K562 (cell line): ENCODE results near the gene NFATC2. TPM values are rescaled to one million over a fixed set of nuclear protein-coding genes. Genes with fewer than 3 reads are reported as not detected.

Experiments
- KDM2B ChIP-seq: fragments of 250-450 bp; sonication (Bioruptor Pico); IDR thresholded peaks from 2 replicates; pipeline ENCODE4 v1.8.0; 2021; ENCODE audit warnings: mild to moderate bottlenecking, moderate library complexity
- NCOR1 ChIP-seq: fragments of 450-650 bp; IDR thresholded peaks from 2 replicates; pipeline ENCODE4 v1.6.1; 2016; ENCODE audit warnings: mild to moderate bottlenecking, moderate library complexity
- TRIM28 ChIP-seq: fragments of 450-650 bp; IDR thresholded peaks from 2 replicates; pipeline ENCODE4 v1.6.1; 2017
- ZC3H4 ChIP-seq: sonication (generic); formaldehyde crosslinking; IDR thresholded peaks from 2 replicates; pipeline ENCODE4 v1.9.0; 2021; ENCODE audit warnings: missing genetic modification reagents, borderline replicate concordance
- polyA plus RNA-seq, 8 experiments: library from polyadenylated mRNA; depleted of rRNA in 4 of 8; stranded (reverse) in 5 of 8; unstranded in 3 of 8; fragments of >200 nt; fragmentation: Nextera tagmentation in 2 of 8; fragmentation: Illumina TruSeq in 1 of 8; extraction: Ambion mirVana in 2 of 8; extraction: Trizol in 1 of 8; gene quantifications; 2 replicates each; pipeline versions ENCODE4 v1.2.1 to v1.2.3, GENCODE V29; 2011 to 2014; ENCODE audit warnings: inconsistent platforms in 1 of 8, missing spikeins in 1 of 8
- total RNA-seq, 7 experiments: library from RNA; depleted of rRNA in 6 of 7; stranded (reverse); fragments of >200 nt in 6 of 7; fragmentation: Illumina TruSeq in 2 of 7; extraction: Trizol in 2 of 7; gene quantifications; 2 replicates each; pipeline versions ENCODE4 v1.2.1 to v1.2.3, GENCODE V29; 2011 to 2021; ENCODE audit warnings: low replicate concordance in 1 of 7
- TF ChIP-seq, protein P1 (sequence below), 2 experiments: fragments of 450-650 bp; formaldehyde crosslinking in 1 of 2; IDR thresholded peaks; 2 replicates each; pipeline versions ENCODE4 v1.4.0 to v1.6.1; 2014 to 2020; ENCODE audit warnings: mild to moderate bottlenecking in 2 of 2, borderline replicate concordance in 1 of 2, low read depth in 1 of 2
- TF ChIP-seq, protein P2 (sequence below): sonication (generic); formaldehyde crosslinking; IDR thresholded peaks from 2 replicates; pipeline ENCODE4 v1.9.0; 2022; ENCODE audit warnings: mild to moderate bottlenecking, missing genetic modification reagents

The NFATC2 gene
- total and polyA plus RNA-seq, 9 of the 15 experiments (the other 6 are each of a cell fraction or from before 2014, with no cell fraction given) = 1.9 to 11.2 (median 3.0) TPM

DNA sequence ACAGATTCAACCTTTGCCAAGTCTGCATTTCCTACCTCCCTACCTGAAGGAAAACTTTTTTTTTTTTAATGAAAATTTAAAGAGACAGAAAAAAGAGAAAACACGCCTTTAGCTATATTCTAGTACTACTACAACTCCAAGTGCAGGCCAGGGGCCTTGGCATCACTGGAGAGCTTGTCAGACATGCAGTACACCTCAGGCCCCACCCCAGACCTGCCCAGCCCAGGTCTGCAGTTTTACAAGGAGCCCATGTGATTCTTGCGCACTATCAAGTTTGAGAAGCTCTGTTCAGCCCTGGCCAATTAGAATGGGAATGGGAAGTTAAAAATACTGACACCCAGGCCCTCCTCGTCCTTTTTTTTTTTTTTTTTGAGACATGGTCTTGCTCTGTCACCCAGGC is 85.0 kb downstream of the NFATC2 start (continued):
- TF ChIP-seq, protein P1, sequence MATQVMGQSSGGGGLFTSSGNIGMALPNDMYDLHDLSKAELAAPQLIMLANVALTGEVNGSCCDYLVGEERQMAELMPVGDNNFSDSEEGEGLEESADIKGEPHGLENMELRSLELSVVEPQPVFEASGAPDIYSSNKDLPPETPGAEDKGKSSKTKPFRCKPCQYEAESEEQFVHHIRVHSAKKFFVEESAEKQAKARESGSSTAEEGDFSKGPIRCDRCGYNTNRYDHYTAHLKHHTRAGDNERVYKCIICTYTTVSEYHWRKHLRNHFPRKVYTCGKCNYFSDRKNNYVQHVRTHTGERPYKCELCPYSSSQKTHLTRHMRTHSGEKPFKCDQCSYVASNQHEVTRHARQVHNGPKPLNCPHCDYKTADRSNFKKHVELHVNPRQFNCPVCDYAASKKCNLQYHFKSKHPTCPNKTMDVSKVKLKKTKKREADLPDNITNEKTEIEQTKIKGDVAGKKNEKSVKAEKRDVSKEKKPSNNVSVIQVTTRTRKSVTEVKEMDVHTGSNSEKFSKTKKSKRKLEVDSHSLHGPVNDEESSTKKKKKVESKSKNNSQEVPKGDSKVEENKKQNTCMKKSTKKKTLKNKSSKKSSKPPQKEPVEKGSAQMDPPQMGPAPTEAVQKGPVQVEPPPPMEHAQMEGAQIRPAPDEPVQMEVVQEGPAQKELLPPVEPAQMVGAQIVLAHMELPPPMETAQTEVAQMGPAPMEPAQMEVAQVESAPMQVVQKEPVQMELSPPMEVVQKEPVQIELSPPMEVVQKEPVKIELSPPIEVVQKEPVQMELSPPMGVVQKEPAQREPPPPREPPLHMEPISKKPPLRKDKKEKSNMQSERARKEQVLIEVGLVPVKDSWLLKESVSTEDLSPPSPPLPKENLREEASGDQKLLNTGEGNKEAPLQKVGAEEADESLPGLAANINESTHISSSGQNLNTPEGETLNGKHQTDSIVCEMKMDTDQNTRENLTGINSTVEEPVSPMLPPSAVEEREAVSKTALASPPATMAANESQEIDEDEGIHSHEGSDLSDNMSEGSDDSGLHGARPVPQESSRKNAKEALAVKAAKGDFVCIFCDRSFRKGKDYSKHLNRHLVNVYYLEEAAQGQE (IDR thresholded peaks at IDR 0.05; ENCODE audit: borderline replicate concordance) = no peak
- TF ChIP-seq, protein P1 (CRISPR knock-in tag; IDR thresholded peaks at IDR 0.05; ENCODE audit: low read depth) = no peak
- TF ChIP-seq TRIM28 (no peak), NCOR1 (no peak), ZC3H4 (CRISPR knock-in tag) (no peak), KDM2B (CRISPR knock-in tag) (no peak)
- TF ChIP-seq, protein P2, sequence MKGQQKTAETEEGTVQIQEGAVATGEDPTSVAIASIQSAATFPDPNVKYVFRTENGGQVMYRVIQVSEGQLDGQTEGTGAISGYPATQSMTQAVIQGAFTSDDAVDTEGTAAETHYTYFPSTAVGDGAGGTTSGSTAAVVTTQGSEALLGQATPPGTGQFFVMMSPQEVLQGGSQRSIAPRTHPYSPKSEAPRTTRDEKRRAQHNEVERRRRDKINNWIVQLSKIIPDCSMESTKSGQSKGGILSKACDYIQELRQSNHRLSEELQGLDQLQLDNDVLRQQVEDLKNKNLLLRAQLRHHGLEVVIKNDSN = no peak
